HEK293 (cell line): ENCODE results near the gene MRPL48.

Source experiments
- EGR2 ChIP-seq: fragments of 450-650 bp; formaldehyde crosslinking; IDR thresholded peaks from 2 replicates; pipeline ENCODE4 v1.5.1; 2016; ENCODE audit warnings: low read depth, missing biosample characterization, missing genetic modification characterization
- GFI1B ChIP-seq: fragments of 450-650 bp; formaldehyde crosslinking; IDR thresholded peaks from 2 replicates; pipeline ENCODE4 v1.5.1; 2016; ENCODE audit warnings: missing biosample characterization, missing genetic modification characterization
- HOXD13 ChIP-seq: sonication (generic); formaldehyde crosslinking; IDR thresholded peaks from 2 replicates; pipeline ENCODE4 v1.8.0; 2022; ENCODE audit warnings: missing genetic modification reagents, borderline replicate concordance
- PRDM10 ChIP-seq: fragments of 450-650 bp; formaldehyde crosslinking; IDR thresholded peaks from 2 replicates; pipeline ENCODE4 v1.5.1; 2016; ENCODE audit warnings: missing biosample characterization, missing genetic modification characterization
- SCRT2 ChIP-seq: fragments of 450-650 bp; formaldehyde crosslinking; IDR thresholded peaks from 2 replicates; pipeline ENCODE4 v1.5.1; 2016; ENCODE audit warnings: missing biosample characterization, missing genetic modification characterization
- TRIM28 ChIP-seq: IDR thresholded peaks from 2 replicates; pipeline ENCODE4 v1.6.1; 2011; ENCODE audit warnings: low read length, control low read depth, borderline replicate concordance
- WT1 ChIP-seq: fragments of 450-650 bp; formaldehyde crosslinking; IDR thresholded peaks from 2 replicates; pipeline ENCODE4 v1.5.1; 2016; ENCODE audit warnings: missing biosample characterization, missing genetic modification characterization
- ZBTB20 ChIP-seq: fragments of 450-650 bp; formaldehyde crosslinking; IDR thresholded peaks from 2 replicates; pipeline ENCODE4 v1.5.1; 2016; ENCODE audit warnings: missing biosample characterization, missing genetic modification characterization
- ZIC2 ChIP-seq: fragments of 450-650 bp; formaldehyde crosslinking; IDR thresholded peaks from 2 replicates; pipeline ENCODE4 v1.5.1; 2016; ENCODE audit warnings: missing biosample characterization, missing genetic modification characterization
- ZNF121 ChIP-seq: fragments of 450-650 bp; formaldehyde crosslinking; IDR thresholded peaks from 2 replicates; pipeline ENCODE4 v1.5.1; 2016; ENCODE audit warnings: missing biosample characterization, missing genetic modification characterization
- ZNF16 ChIP-seq: fragments of 450-650 bp; formaldehyde crosslinking; IDR thresholded peaks from 2 replicates; pipeline ENCODE4 v1.5.1; 2016; ENCODE audit warnings: low read depth, missing biosample characterization, missing genetic modification characterization
- ZNF174 ChIP-seq: fragments of 450-650 bp; formaldehyde crosslinking; IDR thresholded peaks from 2 replicates; pipeline ENCODE4 v1.5.0; 2017; ENCODE audit warnings: missing biosample characterization, mild to moderate bottlenecking, missing genetic modification characterization
- ZNF211 ChIP-seq: fragments of 450-650 bp; formaldehyde crosslinking; IDR thresholded peaks from 2 replicates; pipeline ENCODE4 v1.5.1; 2016; ENCODE audit warnings: low read depth, missing biosample characterization, missing genetic modification characterization
- ZNF221 ChIP-seq: fragments of 450-650 bp; formaldehyde crosslinking; IDR thresholded peaks from 2 replicates; pipeline ENCODE4 v1.5.1; 2017; ENCODE audit warnings: missing biosample characterization, missing genetic modification characterization, borderline replicate concordance
- ZNF223 ChIP-seq: fragments of 450-650 bp; formaldehyde crosslinking; IDR thresholded peaks from 2 replicates; pipeline ENCODE4 v1.5.1; 2016; ENCODE audit warnings: missing biosample characterization, missing genetic modification characterization
- ZNF292 ChIP-seq: fragments of 450-650 bp; formaldehyde crosslinking; IDR thresholded peaks from 2 replicates; pipeline ENCODE4 v1.5.1; 2016; ENCODE audit warnings: low read depth, missing biosample characterization, missing genetic modification characterization, borderline replicate concordance
- ZNF341 ChIP-seq: fragments of 450-650 bp; formaldehyde crosslinking; IDR thresholded peaks from 2 replicates; pipeline ENCODE4; 2016; ENCODE audit warnings: low read depth, missing biosample characterization, missing genetic modification characterization
- ZNF37A ChIP-seq: fragments of 450-650 bp; IDR thresholded peaks from 2 replicates; pipeline ENCODE4 v1.5.1; 2018; ENCODE audit warnings: missing biosample characterization, missing genetic modification characterization
- ZNF501 ChIP-seq: fragments of 450-650 bp; formaldehyde crosslinking; IDR thresholded peaks from 2 replicates; pipeline ENCODE4 v1.5.1; 2016; ENCODE audit warnings: missing biosample characterization, missing genetic modification characterization
- ZNF510 ChIP-seq: fragments of 450-650 bp; formaldehyde crosslinking; IDR thresholded peaks from 2 replicates; pipeline ENCODE4 v1.5.1; 2018; ENCODE audit warnings: mild to moderate bottlenecking, missing genetic modification characterization, missing biosample characterization; ENCODE audit not compliant: insufficient replicate concordance
- ZNF530 ChIP-seq: fragments of 450-650 bp; formaldehyde crosslinking; IDR thresholded peaks from 2 replicates; pipeline ENCODE4 v1.5.1; 2016; ENCODE audit warnings: low read depth, missing biosample characterization, missing genetic modification characterization
- ZNF580 ChIP-seq: fragments of 450-650 bp; formaldehyde crosslinking; IDR thresholded peaks from 2 replicates; pipeline ENCODE4 v1.5.1; 2016; ENCODE audit warnings: missing biosample characterization, missing genetic modification characterization
- ZNF585B ChIP-seq: fragments of 450-650 bp; formaldehyde crosslinking; IDR thresholded peaks from 2 replicates; pipeline ENCODE4 v1.5.1; 2016; ENCODE audit warnings: missing biosample characterization, missing genetic modification characterization
- ZNF600 ChIP-seq: fragments of 450-650 bp; formaldehyde crosslinking; IDR thresholded peaks from 2 replicates; pipeline ENCODE4 v1.5.1; 2016; ENCODE audit warnings: missing biosample characterization, missing genetic modification characterization
- ZNF624 ChIP-seq: fragments of 450-650 bp; formaldehyde crosslinking; IDR thresholded peaks from 2 replicates; pipeline ENCODE4 v1.5.1; 2017; ENCODE audit warnings: missing biosample characterization, missing genetic modification characterization
- ZNF701 ChIP-seq: fragments of 450-650 bp; formaldehyde crosslinking; IDR thresholded peaks from 2 replicates; pipeline ENCODE4 v1.5.1; 2016; ENCODE audit warnings: missing biosample characterization, missing genetic modification characterization
- ZNF704 ChIP-seq: fragments of 450-650 bp; formaldehyde crosslinking; IDR thresholded peaks from 2 replicates; pipeline ENCODE4 v1.5.1; 2016; ENCODE audit warnings: missing biosample characterization, missing genetic modification characterization
- ZNF747 ChIP-seq: fragments of 450-650 bp; formaldehyde crosslinking; IDR thresholded peaks from 2 replicates; pipeline ENCODE4 v1.5.1; 2016; ENCODE audit warnings: missing biosample characterization, missing genetic modification characterization
- ZNF776 ChIP-seq: fragments of 450-650 bp; formaldehyde crosslinking; IDR thresholded peaks from 2 replicates; pipeline ENCODE4 v1.5.0; 2017; ENCODE audit warnings: missing biosample characterization, missing genetic modification characterization, borderline replicate concordance
- ZNF843 ChIP-seq: fragments of 450-650 bp; formaldehyde crosslinking; IDR thresholded peaks from 2 replicates; pipeline ENCODE4 v1.5.1; 2016; ENCODE audit warnings: missing biosample characterization, missing genetic modification characterization
- TF ChIP-seq, protein P1 (sequence below): fragments of 450-650 bp; formaldehyde crosslinking; IDR thresholded peaks from 2 replicates; pipeline ENCODE4 v1.5.1; 2016; ENCODE audit warnings: missing biosample characterization, missing genetic modification characterization
- TF ChIP-seq, protein P2 (sequence below): fragments of 450-650 bp; formaldehyde crosslinking; IDR thresholded peaks from 2 replicates; pipeline ENCODE4 v1.5.1; 2017; ENCODE audit warnings: missing biosample characterization, missing genetic modification characterization

Gene MRPL48

GRCh38 chr11:73876424-73877310, 89.0 kb downstream of the MRPL48 start, which contains the start of the genes COA4 and PAAF1 (continued):
- TF ChIP-seq, protein P1, sequence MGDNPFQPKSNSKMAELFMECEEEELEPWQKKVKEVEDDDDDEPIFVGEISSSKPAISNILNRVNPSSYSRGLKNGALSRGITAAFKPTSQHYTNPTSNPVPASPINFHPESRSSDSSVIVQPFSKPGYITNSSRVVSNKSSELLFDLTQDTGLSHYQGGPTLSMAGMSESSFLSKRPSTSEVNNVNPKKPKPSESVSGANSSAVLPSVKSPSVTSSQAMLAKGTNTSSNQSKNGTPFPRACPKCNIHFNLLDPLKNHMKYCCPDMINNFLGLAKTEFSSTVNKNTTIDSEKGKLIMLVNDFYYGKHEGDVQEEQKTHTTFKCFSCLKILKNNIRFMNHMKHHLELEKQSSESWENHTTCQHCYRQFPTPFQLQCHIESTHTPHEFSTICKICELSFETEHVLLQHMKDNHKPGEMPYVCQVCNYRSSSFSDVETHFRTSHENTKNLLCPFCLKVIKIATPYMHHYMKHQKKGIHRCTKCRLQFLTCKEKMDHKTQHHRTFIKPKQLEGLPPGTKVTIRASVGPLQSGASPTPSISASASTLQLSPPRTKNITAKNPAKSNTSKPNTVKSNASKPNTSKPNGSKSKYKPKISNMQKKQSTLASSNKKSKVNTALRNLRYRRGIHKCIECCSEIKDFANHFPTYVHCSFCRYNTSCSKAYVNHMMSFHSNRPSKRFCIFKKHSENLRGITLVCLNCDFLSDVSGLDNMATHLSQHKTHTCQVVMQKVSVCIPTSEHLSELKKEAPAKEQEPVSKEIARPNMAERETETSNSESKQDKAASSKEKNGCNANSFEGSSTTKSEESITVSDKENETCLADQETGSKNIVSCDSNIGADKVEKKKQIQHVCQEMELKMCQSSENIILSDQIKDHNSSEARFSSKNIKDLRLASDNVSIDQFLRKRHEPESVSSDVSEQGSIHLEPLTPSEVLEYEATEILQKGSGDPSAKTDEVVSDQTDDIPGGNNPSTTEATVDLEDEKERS (tag by site-specific recombination), result no peak
- no peak for TF ChIP-seq ZNF624 (tag by site-specific recombination)
- TF ChIP-seq ZNF585B, result no peak
- TF ChIP-seq SCRT2 (tag by site-specific recombination), result peak; percentile 98
- no peak for TF ChIP-seq ZNF747 (tag by site-specific recombination)
- peak; percentile 87 for TF ChIP-seq EGR2 (tag by site-specific recombination)
- no peak for TF ChIP-seq ZNF174 (tag by site-specific recombination)
- TF ChIP-seq ZNF292, result no peak
- no peak for TF ChIP-seq ZNF701 (tag by site-specific recombination)
- TF ChIP-seq ZNF16 (tag by site-specific recombination), result no peak
- TF ChIP-seq ZNF843, result no peak
- no peak for TF ChIP-seq ZNF223 (tag by site-specific recombination)
- peak; percentile 74; the same call in 1 of the 2 replicates for TF ChIP-seq TRIM28
- no peak for TF ChIP-seq ZNF776
- no peak for TF ChIP-seq ZNF211 (tag by site-specific recombination)
- TF ChIP-seq WT1 (tag by site-specific recombination), result no peak
- no peak for TF ChIP-seq ZNF221 (tag by site-specific recombination)
- TF ChIP-seq ZNF37A, result no peak
- no peak for TF ChIP-seq ZNF580 (tag by site-specific recombination)
- TF ChIP-seq ZNF600 (tag by site-specific recombination), result peak; percentile 90
- no peak for TF ChIP-seq GFI1B (tag by site-specific recombination)
- no peak for TF ChIP-seq HOXD13 (CRISPR knock-in tag)
- no peak for TF ChIP-seq ZNF121 (tag by site-specific recombination)
- TF ChIP-seq ZNF510 (tag by site-specific recombination), result no peak
- no peak for TF ChIP-seq PRDM10 (tag by site-specific recombination)
- no peak for TF ChIP-seq ZNF704
- TF ChIP-seq ZBTB20 (tag by site-specific recombination), result peak; percentile 72; the same call in 1 of the 2 replicates
- TF ChIP-seq ZNF341 (tag by site-specific recombination), result no peak
- no peak for TF ChIP-seq ZNF530
- TF ChIP-seq ZIC2 (tag by site-specific recombination), result no peak
- TF ChIP-seq ZNF501, result no peak
- TF ChIP-seq, protein P2, sequence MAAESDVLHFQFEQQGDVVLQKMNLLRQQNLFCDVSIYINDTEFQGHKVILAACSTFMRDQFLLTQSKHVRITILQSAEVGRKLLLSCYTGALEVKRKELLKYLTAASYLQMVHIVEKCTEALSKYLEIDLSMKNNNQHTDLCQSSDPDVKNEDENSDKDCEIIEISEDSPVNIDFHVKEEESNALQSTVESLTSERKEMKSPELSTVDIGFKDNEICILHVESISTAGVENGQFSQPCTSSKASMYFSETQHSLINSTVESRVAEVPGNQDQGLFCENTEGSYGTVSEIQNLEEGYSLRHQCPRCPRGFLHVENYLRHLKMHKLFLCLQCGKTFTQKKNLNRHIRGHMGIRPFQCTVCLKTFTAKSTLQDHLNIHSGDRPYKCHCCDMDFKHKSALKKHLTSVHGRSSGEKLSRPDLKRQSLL (tag by site-specific recombination), result no peak
